GM19025 (cell line): ENCODE measurements around the gene ACTN4.
"Not testable (repeated sequence)": the region's sequence is repeated elsewhere in the genome, so short reads cannot be mapped to it uniquely, and the experiment has no call there.

ENCODE experiments used
- ATAC-seq: cut with Tn5 transposase; IDR thresholded peaks from one replicate; pipeline ENCODE4 v1.9.1; 2021; ENCODE audit warnings: mild to moderate bottlenecking, low read depth, moderate library complexity; ENCODE audit not compliant: unreplicated experiment

The ACTN4 gene

DNA sequence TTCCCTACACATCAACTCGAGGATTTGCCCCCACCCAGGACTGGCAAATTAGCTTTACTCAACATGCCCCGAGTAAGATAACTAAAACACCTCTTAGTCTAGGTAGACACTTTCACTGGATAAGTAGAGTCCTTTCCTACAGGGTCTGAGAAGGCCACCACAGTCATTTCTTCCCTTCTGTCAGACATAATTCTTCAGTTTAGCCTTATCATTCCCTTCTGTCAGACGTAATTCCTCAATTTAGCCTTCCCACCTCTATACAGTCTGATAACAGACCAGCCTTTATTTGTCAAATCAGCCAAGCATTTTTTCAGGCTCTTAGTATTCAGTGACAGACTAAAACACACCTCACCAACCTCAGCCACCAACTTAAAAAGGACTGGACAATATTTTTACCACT lies 106.3 kb downstream of the ACTN4 start:
- not testable (repeated sequence) for ATAC-seq

- not testable (repeated sequence) for ATAC-seq
Measured at GRCh38 chr19:38754196-38754595, 106.7 kb downstream of the ACTN4 start.

GRCh38 chr19:38759590-38760003 lies 112.1 kb downstream of the ACTN4 start:
- ATAC-seq = no peak

DNA sequence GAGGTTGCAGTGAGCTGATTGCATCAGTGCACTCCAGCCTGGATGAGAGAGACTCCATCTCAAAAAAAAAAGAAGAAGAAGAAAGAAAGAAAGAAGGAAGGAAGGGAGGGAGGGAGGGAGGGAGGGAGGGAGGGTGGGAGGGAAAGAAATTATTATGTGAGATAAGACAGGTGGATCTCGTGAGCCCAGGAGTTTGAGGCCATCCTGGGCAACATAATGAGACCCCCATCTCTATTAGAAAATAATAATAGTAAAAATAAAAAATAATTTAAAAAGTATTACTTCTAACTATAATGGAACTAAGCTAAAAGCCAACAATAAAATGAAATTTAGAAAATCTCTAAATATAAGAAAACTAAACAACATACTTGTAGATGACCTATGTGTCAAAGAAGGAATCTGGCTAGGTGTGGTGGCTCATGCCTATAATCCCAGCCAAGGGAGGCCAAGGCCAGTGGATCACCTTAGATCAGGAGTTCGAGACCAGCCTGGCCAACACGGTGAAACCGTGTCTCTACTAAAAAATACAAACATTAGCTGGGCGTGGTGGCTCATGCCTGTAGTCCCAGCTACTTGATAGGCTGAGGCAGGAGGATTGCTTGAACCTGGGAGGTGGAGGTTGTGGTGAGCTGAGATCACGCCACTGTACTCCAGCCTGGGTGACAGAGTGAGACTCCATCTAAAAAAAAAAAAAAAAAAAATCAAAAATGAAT lies 113.5 kb downstream of the ACTN4 start:
- not testable (repeated sequence) for ATAC-seq

DNA sequence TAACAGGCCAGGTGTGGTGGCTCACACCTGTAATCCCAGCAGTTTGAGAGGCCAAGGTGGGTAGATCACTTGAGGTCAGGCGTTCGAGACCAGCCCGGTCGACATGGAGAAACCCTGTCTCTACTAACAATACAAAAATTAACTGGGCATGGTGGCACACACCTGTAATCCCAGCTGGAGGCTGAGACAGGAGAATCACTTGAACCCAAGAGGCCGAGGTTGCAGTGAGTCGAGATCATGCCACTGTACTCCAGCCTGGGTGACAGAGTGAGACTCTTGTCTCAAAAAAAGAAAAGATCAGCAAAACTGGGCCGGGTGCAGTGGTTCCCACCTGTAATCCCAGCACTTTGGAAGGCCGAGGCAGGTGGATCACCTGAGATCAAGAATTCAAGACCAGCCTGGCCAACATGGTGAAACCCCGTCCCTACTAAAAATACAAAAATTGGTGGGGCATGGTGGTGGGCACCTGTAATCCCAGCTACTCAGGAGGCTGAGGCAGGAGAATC lies 114.5 kb downstream of the ACTN4 start:
- ATAC-seq = not testable (repeated sequence)

DNA sequence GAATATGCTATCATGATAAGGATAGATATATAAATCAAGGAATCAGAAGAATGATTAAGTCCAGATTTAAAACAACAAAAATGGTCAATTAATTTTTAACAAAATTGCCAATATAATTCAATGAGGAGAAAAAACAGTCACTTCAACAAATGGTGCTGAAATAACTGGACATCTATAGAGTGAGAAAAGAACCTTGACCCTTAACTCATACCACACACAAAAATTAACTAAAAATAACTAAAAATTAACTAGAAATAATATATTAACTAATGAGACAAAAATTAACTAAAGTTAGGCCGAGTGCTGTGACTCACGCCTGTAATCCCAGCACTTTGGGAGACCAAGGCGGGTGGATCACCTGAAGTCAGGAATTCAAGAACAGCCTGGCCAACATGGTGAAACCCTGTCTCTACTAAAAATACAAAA lies 116.4 kb downstream of the ACTN4 start:
- no peak for ATAC-seq

GRCh38 chr19:38765214-38765613 lies 117.8 kb downstream of the ACTN4 start:
- no peak for ATAC-seq

DNA sequence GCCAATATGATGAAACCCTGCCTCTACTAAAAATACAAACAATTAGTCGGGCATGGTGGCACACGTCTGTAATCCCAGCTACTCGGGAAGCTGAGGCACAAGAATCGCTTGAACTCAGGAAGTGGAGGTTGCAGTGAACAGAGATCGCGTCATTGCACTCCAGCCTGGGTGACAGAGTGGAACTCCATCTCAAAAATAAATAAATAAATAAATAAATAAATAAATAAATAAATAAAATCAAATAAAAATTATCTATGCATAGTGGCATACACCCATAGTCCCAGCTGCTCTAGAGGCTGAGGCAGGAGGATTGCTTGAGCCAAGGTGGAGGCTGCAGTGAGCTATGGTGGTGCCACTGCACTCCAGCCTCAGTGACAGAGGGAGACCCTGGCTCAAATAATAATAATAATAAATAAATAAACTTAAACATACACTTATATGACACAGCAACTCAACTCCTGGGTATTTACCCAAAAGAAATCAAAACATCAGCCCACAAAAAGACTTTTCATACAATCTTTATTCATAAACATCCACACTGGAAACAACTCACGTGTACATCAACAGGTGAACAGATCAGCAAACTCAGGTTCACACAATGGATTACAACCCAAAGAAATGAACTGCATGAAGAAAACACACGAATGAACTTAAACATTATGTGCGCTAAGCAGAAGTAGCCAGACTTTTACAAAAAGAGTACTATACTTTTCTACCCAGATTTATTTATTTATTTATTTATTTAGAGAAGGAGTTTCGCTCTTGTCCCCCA lies 119.0 kb downstream of the ACTN4 start:
- no peak for ATAC-seq

GRCh38 chr19:38769635-38770211 lies 122.3 kb downstream of the ACTN4 start:
- ATAC-seq = peak; percentile 71

DNA sequence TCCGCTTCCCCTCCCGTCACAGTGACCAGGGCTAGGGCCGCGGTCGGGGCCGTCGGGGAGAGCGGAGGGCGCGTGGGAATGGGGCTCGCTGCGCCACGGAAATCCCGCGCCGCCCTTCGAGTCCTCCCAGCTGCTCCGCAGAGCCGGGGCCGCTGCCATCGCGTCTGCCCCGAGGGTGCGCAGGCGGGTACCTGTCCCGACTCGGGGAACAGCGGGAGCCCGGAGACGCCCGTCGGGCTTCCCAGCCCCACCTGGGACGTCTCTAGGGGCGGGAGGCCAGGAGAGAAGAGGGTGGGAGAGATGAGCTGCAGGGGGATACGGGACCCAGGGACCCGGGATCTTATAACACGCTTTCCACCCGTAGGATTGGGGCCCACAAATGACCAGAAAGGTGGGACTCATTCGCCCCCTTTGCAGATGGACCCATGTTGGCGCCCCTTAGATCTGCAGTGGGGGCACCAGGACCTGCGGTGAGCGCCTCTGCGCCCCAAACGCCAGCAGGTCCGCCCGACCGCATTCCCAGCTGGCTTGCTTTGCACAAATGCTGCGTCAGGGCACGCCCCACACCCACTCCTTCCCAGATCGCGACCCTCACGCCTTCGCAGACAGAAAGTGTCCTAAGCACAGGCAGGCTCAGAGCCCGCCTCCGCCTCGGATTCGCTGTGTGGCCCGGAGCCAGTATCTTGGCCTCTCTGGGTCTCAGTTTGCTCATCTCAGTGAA lies 122.9 kb downstream of the ACTN4 start:
- not testable (repeated sequence) for ATAC-seq

DNA sequence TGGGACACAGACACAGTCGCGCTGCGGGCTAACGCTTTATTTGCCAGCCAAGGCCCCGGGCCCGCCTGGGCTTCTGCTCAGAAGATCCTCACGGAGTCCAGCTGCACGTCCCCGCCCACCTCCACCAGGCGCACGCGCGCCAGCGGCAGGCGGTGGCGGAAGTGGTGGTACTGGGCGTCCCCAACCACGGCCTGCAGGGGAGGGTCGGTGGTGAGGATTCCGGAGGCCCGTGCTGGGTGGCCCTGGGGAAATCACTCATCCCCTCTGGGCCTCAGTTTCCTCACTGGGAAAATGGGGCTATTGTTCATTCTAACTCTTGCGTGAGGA lies 123.5 kb downstream of the ACTN4 start:
- not testable (repeated sequence) for ATAC-seq

DNA sequence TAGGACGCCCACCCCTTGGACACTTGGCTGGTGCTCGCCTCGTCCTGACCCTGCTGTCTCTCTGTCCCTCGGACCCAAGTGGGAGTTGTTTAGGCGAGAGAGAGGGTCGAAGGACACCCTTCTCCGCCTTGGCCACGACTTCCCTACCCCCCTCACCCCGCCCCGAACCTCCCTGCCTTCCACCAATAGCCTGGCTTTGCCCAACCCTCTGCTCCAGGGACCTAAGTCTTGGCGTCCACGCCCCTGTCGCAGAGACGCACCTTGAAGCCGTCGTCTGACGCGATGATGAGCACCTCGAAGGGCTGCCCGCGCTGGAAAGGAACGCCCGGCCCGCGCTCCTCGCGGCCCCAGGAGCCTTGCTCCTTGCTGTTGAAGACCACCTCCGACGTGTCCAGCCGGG lies 124.1 kb downstream of the ACTN4 start:
- not testable (repeated sequence) for ATAC-seq

DNA sequence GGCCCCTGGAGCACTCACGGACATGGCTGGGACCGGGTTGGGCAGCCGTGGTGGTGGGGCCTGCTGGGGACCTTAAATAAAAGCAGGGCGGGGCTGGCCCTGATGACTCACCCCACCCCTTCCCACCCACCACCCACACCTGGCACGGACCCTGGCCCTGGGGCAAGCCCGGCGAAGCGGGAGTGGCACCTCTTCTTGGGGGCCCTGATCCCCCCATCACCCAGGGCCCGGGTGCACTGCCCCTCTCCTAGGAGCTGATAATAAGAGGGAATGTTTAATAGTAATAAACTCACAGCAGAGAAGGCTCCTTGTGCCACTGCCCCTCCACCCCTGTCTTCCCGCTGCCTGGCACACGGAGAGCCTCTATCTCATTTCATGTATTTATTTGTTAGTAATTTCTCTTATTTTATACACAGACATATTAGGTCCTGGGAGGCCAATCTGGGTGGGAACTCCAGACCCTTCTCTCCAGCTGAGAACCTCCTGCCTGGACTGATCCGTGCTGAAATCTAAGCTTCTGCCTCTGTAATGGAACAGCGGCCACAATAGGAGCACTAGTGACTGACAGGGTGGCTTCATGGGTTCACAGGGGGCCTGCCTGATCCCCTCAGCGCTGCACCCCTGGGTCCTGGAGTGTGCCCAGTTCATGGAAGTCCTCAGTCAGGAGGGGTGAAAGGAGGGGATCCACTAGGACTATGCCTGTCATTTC lies 126.2 kb downstream of the ACTN4 start, which contains the start of gene LGALS7:
LGALS7 (minus strand) TSS at position 49 of the 709 bp plus-strand sequence; CDS start at position 24, 25 bp downstream.
- no peak for ATAC-seq

GRCh38 chr19:38774181-38774950 lies 126.9 kb downstream of the ACTN4 start:
- ATAC-seq = no peak

DNA sequence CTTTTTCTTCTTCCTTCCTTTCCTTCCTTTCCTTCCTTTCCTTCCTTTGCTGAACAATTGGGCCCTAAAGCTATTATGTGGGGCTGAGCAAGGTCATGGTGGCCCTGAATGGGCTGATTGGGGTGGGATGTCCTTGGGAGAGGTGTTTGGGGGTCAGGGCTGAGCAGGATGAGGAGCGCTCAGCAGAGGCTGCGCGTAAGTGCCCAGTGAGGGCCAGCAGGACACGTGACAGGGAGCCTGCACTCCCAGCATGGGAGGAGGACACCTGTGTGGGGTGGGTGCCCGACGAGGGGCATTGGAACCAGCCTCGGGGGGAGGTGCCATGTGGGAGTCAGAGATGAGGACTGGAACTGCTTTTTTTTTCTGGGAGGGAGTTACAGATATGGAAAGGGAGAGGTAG lies 131.3 kb downstream of the ACTN4 start:
- no peak for ATAC-seq

- no peak for ATAC-seq
Measured at GRCh38 chr19:38780443-38780842, 133.0 kb downstream of the ACTN4 start.

GRCh38 chr19:38781058-38781457 lies 133.6 kb downstream of the ACTN4 start:
- ATAC-seq = no peak
